ENCODE measurements around the gene PALS1. TPM values are rescaled to one million over a fixed set of nuclear protein-coding genes. Genes with fewer than 3 reads are reported as not detected.

Gene PALS1
- total RNA-seq, result 24.7 and 33.4 TPM in 2 replicates

GRCh38 chr14:67241411-67242167 is at the start of gene PALS1:
PALS1 (plus strand) TSS chr14:67241435; CDS start chr14:67279171, 37,736 bp downstream.

Other genes with a start within 250 kb of the PALS1 start
- gene GARIN2, start 52.0 kb upstream of the PALS1 start, total RNA-seq, result under 0.01 TPM in 1 of 2 replicates, not detected in the other
- gene ATP6V1D, start 118.4 kb downstream of the PALS1 start, total RNA-seq, result 110 and 116 TPM in 2 replicates
- 376 and 438 TPM in 2 replicates for gene EIF2S1, start 118.9 kb downstream of the PALS1 start, total RNA-seq
- 14.9 and 27.0 TPM in 2 replicates for gene PLEK2, start 170.7 kb downstream of the PALS1 start, total RNA-seq
- under 0.01 and 0.15 TPM in 2 replicates for gene TMEM229B, start 247.3 kb downstream of the PALS1 start, total RNA-seq